M059J (cell line): Measurements from ENCODE around the gene CDK5. TPM values are rescaled to one million over a fixed set of nuclear protein-coding genes. Genes with fewer than 3 reads are reported as not detected.

Experiments
- DNase-seq: peaks from one replicate; pipeline ENCODE4 v3.0.0-alpha.2; 2012; ENCODE audit warnings: low read depth
- total RNA-seq: library from RNA; depleted of rRNA; stranded (reverse); fragments of >200 nt; shearing (Covaris generic); gene quantifications from 2 replicates; pipeline ENCODE4 v1.2.3, GENCODE V29; 2014

Gene CDK5
- total RNA-seq, 1 experiment from 2014 or later = 54.2 TPM

DNA sequence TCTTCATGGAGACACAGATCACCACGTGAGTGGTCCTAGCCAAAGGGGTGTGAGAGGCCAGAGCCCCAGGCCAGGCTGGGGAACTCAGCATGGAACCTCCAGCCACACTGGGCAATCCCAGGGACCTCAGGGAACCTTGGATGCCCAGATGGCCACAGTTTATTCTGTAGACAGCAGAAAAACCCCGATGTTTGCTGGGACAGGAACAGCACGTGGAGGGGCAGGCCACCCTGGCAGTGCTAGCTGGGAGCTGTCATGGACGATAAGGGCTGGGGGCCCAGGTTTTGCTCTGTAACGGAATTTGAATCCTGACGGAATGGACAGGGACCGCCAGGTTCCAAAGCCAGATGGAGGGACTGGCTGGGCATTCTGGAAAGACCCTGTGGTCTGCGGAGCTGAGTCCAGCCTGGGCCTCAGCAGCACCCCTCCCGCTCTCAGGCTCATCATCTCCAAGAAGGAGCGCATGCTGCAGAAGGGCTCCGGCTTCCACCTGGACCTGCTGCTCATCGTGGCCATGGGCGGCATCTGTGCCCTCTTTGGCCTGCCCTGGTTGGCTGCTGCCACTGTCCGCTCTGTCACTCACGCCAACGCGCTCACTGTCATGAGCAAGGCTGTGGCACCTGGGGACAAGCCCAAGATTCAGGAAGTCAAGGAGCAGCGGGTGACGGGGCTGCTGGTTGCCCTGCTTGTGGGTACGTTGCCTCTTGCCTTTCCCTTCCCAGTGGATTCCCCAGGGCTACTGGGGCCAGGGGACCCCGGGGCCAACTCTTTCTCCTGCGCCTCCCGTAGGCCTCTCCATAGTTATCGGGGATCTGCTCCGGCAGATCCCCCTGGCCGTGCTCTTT lies 17.3 kb upstream of the CDK5 start:
- DNase-seq = no peak

DNA sequence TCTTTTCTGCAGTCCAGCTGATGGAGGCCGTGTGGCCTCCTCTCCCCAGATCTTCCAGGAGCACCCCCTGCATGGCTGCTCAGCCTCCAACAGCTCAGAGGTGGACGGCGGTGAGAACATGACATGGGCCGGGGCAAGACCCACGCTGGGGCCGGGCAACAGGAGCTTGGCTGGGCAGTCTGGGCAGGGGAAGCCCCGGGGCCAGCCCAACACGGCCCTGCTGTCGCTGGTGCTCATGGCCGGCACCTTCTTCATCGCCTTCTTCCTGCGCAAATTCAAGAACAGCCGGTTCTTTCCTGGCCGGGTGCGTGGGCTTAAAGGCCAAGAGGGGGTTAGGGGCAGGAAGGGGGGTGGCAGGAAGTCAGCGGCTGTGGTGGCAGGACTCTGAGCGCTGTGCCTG lies 16.3 kb upstream of the CDK5 start:
- no peak for DNase-seq

DNA sequence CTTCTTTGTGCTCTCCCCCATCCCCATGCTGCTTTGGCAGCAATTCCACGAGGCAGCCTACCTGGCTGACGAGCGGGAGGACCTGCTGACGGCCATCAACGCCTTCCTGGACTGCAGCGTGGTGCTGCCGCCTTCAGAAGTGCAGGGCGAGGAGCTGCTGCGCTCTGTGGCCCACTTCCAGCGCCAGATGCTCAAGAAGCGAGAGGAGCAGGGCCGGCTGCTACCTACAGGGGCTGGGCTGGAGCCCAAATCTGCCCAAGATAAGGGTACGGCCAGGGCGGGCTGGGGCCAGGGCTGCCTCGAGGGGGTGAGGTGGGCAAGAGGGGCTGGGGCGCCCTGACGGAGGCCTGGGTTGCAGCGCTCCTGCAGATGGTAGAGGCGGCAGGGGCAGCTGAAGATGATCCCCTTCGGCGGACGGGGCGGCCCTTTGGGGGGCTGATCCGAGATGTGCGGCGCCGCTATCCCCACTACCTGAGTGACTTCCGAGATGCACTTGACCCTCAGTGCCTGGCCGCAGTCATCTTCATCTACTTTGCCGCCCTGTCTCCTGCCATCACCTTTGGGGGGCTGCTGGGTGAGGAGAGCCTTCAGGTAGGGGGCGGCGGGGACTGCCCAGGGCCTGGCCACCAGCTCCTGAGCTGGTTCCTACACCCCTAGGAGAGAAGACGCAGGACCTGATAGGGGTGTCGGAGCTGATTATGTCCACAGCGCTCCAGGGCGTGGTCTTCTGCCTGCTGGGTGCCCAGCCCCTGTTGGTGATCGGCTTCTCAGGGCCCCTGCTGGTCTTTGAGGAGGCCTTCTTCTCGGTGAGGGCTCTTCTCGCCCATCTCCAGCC lies 13.6 kb upstream of the CDK5 start:
- DNase-seq = no peak

DNA sequence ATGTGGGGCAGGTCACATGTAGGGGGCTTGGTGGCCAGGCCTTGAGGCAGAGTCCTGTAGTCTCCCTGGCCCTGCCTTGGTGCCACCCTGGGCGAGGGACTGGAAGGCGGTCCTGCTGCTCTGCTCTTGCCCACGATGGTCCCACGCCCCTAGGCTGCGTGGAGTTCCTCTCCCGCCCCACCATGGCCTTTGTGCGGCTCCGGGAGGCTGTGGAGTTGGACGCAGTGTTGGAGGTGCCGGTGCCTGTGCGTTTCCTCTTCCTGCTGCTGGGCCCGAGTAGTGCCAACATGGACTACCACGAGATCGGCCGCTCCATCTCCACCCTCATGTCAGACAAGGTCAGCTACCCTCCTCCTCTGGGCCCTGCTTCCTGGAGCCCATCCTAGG lies 12.9 kb upstream of the CDK5 start:
- no peak for DNase-seq

DNA sequence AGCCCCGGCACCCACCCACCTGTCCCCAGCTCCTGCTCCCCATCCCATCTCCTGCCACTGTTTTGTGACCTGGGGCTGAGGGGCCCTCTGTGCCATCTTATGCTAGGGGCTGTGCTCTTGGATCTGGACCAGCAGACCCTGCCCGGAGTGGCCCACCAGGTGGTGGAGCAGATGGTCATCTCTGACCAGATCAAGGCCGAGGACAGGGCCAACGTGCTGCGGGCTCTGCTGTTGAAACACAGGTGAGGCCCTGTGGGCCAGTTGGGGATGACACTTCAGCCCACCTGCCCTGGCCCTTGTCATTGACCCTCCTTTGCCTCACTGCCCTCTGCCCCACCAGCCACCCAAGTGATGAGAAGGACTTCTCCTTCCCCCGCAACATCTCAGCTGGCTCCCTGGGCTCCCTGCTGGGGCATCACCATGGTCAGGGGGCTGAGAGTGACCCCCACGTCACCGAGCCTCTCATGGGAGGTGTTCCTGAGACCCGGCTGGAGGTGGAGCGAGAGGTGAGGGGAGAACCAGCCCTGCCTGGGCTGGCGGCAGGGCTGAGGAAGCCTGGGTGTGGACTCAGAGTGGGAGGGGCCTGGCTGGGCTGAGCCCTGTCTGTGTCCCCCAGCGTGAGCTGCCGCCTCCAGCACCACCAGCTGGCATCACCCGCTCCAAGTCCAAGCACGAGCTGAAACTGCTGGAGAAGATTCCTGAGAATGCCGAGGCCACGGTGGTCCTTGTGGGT lies 12.3 kb upstream of the CDK5 start:
- DNase-seq = no peak

DNA sequence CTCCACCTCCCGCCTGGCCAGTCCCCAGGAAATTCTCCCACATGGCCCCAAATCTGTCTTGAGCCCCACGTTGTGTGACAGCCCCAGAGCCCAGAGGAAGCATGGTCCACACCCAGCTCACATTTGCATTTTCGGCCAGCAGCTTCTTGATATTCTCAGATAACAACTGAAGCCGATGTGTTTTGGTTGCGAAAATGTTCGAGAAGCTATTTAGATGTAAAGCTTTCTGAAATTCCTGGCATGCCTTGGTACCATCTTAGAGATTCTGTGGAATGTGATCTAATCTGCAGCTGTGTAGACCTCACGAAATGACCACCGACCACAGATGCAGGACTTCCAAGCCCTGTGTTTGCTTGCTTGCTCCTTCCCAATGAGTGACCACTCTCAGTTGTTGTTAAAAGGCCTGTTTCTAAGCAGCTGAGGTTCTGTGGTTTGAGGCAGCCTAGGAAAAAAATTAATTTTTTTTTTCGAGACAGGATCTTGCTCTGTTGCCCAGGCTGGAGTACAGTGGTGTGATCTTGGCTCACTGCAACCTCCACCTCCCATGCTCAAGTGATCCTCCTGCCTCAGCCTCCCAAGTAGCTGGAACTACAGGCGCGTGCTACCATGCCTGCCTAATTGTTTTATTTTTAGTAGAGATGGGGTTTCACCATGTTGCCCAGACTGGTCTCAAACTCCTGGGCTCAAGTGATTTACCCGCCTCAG lies 10.5 kb upstream of the CDK5 start:
- no peak for DNase-seq

DNA sequence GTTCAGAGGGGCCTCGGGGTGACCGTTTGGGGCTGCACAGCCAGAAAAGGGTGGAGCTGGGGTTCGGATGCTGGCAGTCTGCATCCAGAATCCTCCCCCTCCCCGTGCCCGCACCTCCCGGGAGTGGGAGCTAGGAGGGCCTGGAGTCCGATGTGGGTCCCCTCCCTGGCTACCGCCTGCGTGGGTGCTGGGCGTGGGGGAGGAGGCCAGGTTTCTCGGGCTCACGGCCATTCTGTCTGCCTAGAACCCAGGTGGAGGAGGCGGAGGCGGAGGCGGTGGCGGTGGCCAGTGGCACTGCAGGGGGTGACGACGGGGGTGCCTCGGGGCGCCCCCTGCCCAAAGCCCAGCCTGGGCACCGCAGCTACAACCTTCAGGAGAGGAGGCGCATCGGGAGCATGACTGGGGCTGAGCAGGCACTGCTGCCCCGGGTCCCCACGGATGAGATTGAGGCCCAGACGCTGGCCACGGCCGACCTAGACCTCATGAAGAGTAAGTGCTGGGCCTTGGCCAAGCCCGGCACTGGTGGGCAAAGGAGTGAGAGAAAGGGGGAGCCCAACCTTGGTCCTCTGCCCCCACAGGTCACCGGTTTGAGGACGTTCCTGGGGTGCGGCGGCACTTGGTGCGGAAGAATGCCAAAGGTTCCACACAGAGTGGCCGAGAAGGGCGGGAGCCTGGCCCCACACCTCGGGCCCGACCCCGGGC lies 8.7 kb upstream of the CDK5 start:
- DNase-seq = no peak

DNA sequence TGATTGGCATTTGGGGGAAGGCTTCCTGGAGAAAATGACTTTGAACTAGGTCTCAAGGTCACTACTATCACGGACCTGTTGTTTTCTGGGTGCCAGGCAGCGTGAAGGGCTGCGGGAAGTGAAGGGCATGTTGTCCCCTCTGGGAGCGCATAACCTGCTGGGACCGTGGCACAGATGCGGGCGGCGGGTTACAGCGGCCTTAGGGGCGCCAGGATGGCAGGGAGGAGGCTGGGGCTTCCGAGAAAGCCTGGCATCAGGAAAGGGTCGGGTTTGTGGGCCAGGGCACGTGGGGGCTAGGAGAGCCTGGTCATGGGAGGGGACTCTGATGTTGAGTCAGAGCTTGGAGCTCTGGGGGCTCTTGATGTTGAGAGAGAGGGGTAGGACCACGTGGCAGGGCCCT lies 7.8 kb upstream of the CDK5 start:
- DNase-seq = no peak

DNA sequence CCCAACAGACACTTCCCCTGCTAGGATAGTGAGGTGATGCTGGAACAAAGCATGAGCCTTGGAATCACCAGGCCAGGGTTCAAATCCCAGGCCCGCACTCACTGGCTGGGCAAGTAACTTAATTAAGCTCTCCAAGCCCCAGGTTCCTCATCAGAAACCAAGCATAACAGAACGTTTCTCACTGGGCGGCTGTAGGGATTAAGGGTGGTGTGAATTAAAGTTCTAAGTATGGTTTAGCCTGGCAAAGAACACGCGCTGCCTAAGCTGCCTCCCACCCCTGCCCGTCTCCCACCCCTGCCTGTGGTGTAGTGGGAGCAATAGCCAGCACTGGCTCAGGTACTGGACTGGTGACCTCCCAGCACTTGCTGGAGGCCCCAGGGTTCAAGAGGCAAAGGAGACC lies 7.3 kb upstream of the CDK5 start:
- DNase-seq = no peak

DNA sequence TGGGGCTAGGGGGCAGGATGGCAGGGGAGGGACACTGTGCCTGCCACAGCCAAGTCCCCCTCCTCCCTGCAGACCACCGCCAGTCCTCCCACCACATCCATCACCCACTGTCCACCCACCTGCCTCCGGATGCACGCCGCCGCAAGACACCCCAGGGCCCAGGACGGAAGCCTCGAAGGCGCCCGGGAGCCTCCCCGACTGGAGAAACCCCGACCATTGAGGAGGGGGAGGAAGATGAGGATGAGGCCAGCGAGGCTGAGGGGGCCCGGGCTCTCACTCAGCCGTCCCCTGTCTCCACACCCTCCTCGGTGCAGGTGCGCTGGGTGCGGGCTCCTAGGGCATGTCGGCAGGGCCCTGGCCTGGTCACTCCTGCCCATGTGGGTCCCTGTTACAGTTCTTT lies 6.8 kb upstream of the CDK5 start:
- no peak for DNase-seq

DNA sequence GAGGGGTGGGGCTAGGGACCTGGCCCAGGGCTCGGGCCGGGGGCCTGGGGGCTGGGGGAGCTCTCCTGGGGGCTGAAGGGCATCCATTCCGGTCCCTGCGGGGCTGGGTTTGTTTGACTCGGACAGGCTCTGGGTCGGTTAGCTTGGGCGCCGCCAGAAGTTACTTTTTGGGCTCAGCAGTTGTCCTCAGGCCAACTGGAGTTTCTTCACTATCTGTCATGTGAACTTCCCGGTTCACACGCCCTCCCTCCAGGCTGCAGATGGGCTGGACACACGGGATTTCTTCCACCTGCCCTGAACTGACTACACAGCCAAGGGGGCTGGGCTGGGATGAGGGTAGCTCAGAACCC lies 5.5 kb upstream of the CDK5 start:
- DNase-seq = no peak

DNA sequence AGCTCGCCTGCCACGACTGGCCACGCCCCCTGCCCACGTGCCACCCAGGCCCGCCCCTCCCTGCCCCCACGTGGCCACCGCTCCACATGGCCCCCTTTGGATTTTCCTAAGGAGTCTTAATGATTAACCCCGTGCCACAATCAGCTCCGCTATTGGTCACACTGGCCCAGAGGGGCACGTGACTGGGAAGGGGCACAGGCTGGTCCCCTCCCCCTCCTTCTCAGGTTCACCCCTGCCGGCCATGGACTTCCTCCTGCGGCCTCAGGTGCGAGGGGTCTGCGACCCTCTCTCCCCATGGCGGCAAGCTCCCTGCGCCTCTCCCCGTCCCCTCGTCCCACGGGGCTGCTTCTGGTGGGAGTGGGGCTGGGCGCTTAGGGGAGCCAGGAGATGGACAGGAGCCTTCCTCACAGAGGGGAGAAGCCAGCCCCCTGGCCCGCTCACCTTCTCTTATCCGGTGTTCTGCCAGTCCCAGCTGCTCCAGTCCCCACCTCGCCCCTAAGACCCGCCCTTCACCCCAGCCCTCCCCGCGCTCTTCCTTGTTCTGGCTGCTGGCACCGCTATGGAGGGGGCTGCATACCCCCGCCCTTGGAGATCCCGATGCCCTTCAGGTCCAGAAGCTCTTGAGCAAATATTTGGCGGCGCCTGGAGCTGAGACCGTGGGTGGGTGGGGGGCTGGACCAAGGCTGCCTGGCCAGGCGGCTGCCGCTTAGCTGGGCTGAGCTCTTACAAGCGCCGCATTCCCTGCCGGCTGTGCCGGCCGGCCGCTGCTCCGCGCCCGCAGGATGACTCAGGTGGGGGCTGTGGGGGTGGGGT lies 4.9 kb upstream of the CDK5 start:
- DNase-seq = no peak

DNA sequence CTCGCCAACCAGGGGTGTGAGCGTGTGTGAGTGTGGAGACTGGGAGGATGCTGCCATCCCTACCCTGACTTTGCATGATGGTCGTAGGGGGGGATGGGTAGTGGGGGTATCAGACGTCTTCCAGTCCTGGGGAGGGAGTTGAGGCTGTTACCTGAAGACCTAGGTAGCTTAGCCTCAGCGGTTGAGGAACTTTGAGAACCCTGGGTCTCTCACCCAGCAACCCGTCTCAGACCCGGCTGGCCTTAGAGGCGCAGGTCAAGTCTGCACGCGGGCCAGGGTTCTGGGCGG lies 4.4 kb upstream of the CDK5 start:
- DNase-seq = no peak

DNA sequence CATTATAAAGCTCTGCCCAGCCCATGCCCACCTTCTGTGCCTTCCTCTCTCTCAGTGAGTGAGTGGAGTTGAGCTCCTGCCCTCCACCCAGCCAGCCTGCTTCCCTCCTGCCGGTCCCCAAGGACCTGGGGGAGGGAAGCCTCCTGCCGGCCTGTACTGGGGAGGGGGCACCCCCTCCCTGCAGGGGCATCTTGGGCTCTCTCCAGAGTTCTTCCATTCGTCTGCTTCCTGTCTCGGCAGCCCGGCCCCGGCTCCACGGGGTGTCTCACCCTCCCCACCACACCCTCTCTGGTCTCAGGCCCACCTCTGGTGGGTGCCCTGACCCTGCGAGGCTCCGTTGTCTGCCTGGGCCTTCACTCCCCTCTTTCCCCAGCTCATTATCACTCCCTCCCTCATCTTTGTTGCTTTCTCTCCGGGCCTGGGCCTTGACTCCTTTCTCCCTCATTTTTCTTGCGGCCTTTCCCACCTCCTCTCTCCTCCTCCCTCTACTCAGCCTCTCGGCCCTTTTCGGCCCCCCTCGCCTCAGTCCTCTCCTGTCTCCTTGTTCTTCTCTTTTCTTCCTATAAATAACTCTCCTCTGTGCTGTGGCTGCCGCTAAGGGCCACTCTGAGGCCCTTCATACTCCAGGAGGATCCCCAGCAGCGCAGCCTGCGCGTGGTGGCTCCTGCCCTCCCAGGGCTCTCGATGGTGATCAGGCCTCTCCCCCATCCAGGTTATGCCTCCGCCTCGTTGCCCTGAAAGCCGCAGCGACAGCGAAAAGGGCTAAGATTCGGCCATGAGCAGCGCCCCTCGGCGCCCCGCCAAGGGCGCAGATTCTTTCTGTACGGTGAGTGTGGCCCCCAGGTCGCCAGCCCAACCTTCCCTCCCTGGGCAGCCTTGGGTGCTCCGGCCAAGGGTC lies 3.8 kb upstream of the CDK5 start:
- no peak for DNase-seq

DNA sequence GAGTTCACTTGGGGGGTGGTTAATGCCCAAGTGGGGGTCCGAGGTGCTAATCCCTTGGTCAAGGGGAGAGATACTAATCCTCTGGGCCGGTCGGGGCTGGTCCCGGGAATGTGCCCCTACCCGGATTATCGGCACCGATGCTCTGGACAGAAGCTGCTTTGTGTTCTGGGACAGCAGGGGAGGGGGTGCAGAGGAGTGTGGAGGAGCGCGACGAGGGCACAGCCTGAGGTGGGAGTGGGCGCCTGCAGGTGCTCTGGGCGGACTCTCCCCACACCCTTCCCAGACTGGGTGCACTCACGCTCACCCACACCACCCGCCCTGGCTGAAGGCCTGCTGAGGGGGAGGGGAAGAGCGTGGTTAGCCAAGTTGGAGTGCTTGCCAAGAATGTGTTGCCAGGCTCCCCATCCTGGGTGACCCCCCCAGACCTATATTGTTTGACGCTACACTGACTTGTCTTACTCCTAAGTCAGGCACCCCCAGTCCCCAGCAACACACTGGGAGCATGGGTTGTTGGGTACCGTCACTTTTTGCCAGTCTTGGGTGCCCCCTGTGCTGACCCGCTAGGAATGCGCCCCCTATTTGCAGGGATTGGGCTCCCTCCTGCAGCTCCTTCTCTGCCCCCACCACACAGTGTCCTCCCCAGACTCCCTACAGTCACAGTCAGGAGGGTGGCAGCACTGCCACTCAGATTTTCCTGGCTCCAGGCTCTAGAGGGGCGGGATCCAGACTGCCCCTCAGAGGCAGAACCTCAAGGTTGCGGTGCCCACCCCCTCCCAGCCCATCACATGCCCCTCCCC lies 2.9 kb upstream of the CDK5 start:
- peak; percentile 54 for DNase-seq

DNA sequence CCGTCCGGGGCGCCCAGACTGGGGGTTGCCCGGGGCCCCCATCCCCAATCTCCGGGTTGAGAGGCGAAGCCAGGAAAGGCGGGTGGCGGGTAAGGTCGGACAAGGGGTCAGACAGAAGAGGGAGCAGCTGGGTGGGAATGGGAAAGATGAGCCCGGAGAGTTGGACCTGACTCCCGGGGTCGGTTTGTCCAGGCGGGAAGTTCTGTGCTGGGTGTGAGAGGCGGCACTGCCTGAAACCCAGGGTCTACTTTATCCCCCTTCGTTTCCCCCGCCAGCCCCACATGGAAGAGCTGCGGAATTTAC lies 2.4 kb upstream of the CDK5 start:
- DNase-seq = no peak

DNA sequence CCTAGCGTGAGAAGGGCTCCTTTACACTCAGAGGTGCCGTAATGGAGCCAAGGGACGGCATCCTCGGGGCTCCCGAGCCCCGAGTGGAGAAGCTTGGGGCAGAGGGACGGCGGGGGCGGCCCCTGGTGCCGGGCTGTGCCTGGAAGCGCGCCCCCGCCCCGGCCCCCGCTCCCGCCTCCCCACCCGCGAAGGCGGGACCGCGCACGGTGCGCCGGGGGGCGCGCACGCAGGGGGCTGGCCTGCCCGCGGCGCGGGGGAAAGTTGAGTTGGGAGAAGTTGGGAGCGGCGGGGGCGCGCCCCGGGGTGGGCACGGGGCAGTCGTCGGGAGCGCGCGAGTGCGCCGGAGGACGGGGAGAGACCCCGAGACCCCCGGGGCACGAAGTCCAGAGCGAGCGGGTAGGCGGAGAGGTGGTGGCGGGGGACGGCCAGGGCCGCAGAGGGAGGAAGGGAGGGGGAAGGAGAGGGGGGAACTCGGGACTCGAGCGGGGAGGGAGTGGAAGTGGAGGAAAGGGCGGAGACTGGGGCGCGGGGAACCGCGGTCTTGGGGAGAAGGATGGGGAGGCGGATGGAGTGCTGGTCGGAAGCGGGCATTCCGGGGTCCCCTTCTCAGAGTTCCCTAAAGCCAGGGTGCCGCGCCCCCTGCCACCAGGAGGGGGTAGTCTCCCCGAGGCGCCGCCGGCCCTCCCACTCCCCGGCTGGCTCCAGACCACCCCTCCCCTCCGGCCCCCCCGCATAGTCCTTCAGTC lies 1.8 kb upstream of the CDK5 start, which contains the start of gene SLC4A2:
TSS of gene SLC4A2 (plus strand) at position 223 of the 746 bp plus-strand sequence. CDS start 2,399 bp downstream, outside the sequence.
- peak; percentile 76 for DNase-seq

DNA sequence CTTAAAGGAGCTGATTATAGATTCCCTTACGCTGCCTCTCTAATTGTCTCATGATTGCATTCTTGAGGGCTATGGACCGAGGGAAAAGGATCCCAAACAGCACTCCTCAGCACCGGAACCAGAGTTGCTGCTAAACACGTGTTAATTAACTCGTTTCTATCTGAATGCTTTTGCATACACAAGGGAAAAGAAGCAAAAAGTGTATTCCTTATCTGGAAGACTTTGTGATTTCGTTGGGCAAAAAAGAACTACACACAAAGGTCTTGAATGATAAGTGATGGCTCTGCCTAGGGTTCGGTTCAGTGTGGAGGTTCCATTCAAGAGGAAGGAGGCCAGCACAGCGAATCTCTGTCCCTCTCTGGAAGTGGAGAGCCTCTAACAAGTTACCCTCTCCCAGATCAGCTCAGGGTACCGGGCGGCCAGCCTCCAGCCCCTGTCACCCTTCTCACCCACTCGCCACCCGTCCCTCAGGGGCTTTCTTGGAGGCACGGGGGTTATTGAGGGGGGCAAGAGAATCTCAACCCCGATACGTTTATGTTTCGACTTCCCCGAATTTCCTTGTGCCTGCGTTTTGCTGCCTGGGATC lies 1.2 kb upstream of the CDK5 start:
- peak; percentile 47 for DNase-seq
